Mammary epithelial cell (primary cell): Measurements from ENCODE around the gene FAM217B.
"Not testable (repeated sequence)": the region's sequence is repeated elsewhere in the genome, so short reads cannot be mapped to it uniquely, and the experiment has no call there.

ENCODE experiments used
- CTCF ChIP-seq, 2 donors: IDR thresholded peaks in 1 of 2; conservative IDR thresholded peaks in 1 of 2; 2 replicates each; pipeline ENCODE4 v1.5.1; 2011 to 2012; ENCODE audit warnings: inconsistent platforms in 2 of 2, low read length in 2 of 2, mild to moderate bottlenecking in 2 of 2, control low read depth in 1 of 2, low read depth in 1 of 2; ENCODE audit not compliant: insufficient read depth in 1 of 2; ENCODE audit errors: extremely low read depth in 1 of 2
- EZH2 ChIP-seq: IDR thresholded peaks from 2 replicates; pipeline ENCODE4 v1.6.1; 2012; ENCODE audit warnings: low read length, inconsistent platforms, borderline replicate concordance

GRCh38 chr20:59957568-59957967, 17.4 kb downstream of the FAM217B start:
- TF ChIP-seq CTCF (conservative IDR thresholded peaks at IDR 0.05 in 1 of 2, IDR thresholded peaks at IDR 0.05 in 1 of 2; ENCODE audit: extremely low read depth in 1 of 2, insufficient read depth in 1 of 2, low read depth in 1 of 2, low read length in 2 of 2); EZH2: not testable (repeated sequence)
